Ovary (tissue), 9 donors: ENCODE data around the gene DNAJB11. TPM values are rescaled to one million over a fixed set of nuclear protein-coding genes. Genes with fewer than 3 reads are reported as not detected.

ENCODE experiments used
- DNase-seq, 5 donors: peaks; one replicate each; pipeline ENCODE4 v3.0.0-alpha.2; 2019 to 2020
- H3K27ac ChIP-seq, 2 donors: fragments of 200-600 bp; one replicate each; pipeline versions ENCODE4 v1.5.1 to v1.8.0; 2019 to 2022
- H3K27me3 ChIP-seq: fragments of 200-600 bp; one replicate; pipeline ENCODE4 v1.8.0; 2022
- H3K36me3 ChIP-seq: fragments of 200-600 bp; sonication (generic); one replicate; pipeline ENCODE4 v1.5.1; 2019
- H3K4me1 ChIP-seq: one replicate; pipeline ENCODE4 v1.8.1; 2013; ENCODE audit warnings: mild to moderate bottlenecking, moderate library complexity; ENCODE audit not compliant: insufficient read depth
- H3K4me3 ChIP-seq: fragments of 200-600 bp; sonication (generic); one replicate; pipeline ENCODE4 v1.5.1; 2017
- H3K9me3 ChIP-seq, 2 donors: fragments of 200-600 bp in 1 of 2; sonication (generic) in 1 of 2; one replicate each; pipeline versions ENCODE4 v1.5.1 to v1.8.1; 2013 to 2019; ENCODE audit warnings: mild to moderate bottlenecking in 1 of 2, moderate library complexity in 1 of 2
- CTCF ChIP-seq, 3 donors: fragments of 450-650 bp in 2 of 3; fragments of 200-600 bp in 1 of 3; IDR thresholded peaks; one replicate each; pipeline versions ENCODE4 v1.5.1 to v1.8.0; 2016 to 2022; ENCODE audit warnings: antibody characterized with exemption in 3 of 3, mild to moderate bottlenecking in 1 of 3
- EP300 ChIP-seq: sonication (generic); formaldehyde crosslinking; IDR thresholded peaks from one replicate; pipeline ENCODE4 v1.6.1; 2017; ENCODE audit warnings: antibody characterized with exemption
- POLR2A ChIP-seq: fragments of 450-650 bp; IDR thresholded peaks from one replicate; pipeline ENCODE4 v1.6.1; 2017; ENCODE audit warnings: antibody characterized with exemption, mild to moderate bottlenecking, moderate library complexity
- WGBS, 3 donors: extraction: QIAGEN DNeasy Blood & Tissue Kit in 1 of 3; methylation state at CpG; one replicate each; pipeline versions ENCODE4 v1.1.5 to v1.1.7; 2013 to 2017; 5-methylcytosine and 5-hydroxymethylcytosine counted together
- intact Hi-C, 4 donors: fragments of 100-400 bp; cut with DNase I; formaldehyde crosslinking; loops; one replicate each; pipeline versions ENCODE4 v1.11.0 to v1.15.1; 2022 to 2023
- polyA plus RNA-seq, 2 donors: library from polyadenylated mRNA; stranded (reverse); fragments of 200-250 nt in 1 of 2; fragments of 350-450 nt in 1 of 2; fragmentation: Illumina TruSeq in 1 of 2; extraction: RNeasy Lipid Tissue Mini Kit (QIAGEN cat#74804) in 1 of 2; gene quantifications; one replicate each; pipeline ENCODE4 v1.2.3, GENCODE V29; 2013 to 2014
- total RNA-seq, 7 donors: library from RNA; depleted of rRNA in 2 of 7; stranded (reverse); fragments of >200 nt in 2 of 7; fragmentation: NEBNext Ultra II Directional in 3 of 7; extraction: Animal tissue kit (Norgen Biotek cat#: 25700) in 3 of 7; gene quantifications; one replicate each; pipeline versions ENCODE4 v1.1.0 to v1.2.4, GENCODE V29; 2016 to 2023
- donor health status: DM: no; HTN: no; CAD: no; lungs with moderate emphysema.
- donor health status: DM: no; HTN: no; CAD: no.
- donor health status: Bipolar disorder and iron deficiency.
- donor health status: DM: yes; HTN: yes; CAD: no.
- donor health status: DM: no; HTN: no; CAD: no.
- donor health status: DM: yes; HTN: yes; CAD: no.

DNAJB11 gene
- total and polyA plus RNA-seq, 9 donors: 17.7 to 38.2 (median 23.8) TPM

GRCh38 chr3:186624598-186624997 is 54.1 kb downstream of the DNAJB11 start:
- H3K36me3 ChIP-seq: no peaks in the 10 kb centered on the region
- intact Hi-C loops: no loop called here
- no peaks in the 10 kb centered on the region for H3K9me3 ChIP-seq
- H3K27me3 ChIP-seq: no peaks in the 10 kb centered on the region
- TF ChIP-seq CTCF (IDR thresholded peaks at IDR 0.05) (no peak), EP300 (no peak), POLR2A (no peak)
- no peaks in the 10 kb centered on the region for H3K4me1 ChIP-seq
- no peak overlapping the region for H3K4me3 ChIP-seq
- no peak overlapping the region for H3K27ac ChIP-seq
- DNase-seq: no peak
- WGBS, 3 donors: 74 to 85% (median 74%) methylated on average over 4 of the region's 4 CpGs

GRCh38 chr3:186625600-186626042 is 55.1 kb downstream of the DNAJB11 start:
- Histone ChIP-seq H3K9me3 (no peaks in the 10 kb centered on the region), H3K4me3 (no peak overlapping the region), H3K27ac (no peak overlapping the region), H3K27me3 (no peaks in the 10 kb centered on the region), H3K4me1 (no peaks in the 10 kb centered on the region), H3K36me3 (no peaks in the 10 kb centered on the region)
- no peak for TF ChIP-seq EP300
- TF ChIP-seq CTCF (IDR thresholded peaks at IDR 0.05): no peak
- TF ChIP-seq POLR2A: no peak
- no peak for DNase-seq
- intact Hi-C loops: no loop called here
- WGBS, 3 donors: 60 to 82% (median 70%) methylated on average over 4 of the region's 4 CpGs

GRCh38 chr3:186626254-186626847 is 55.8 kb downstream of the DNAJB11 start:
- no peak for DNase-seq
- Histone ChIP-seq H3K9me3 (no peaks in the 10 kb centered on the region), H3K27me3 (no peaks in the 10 kb centered on the region), H3K27ac (no peak overlapping the region), H3K4me1 (no peaks in the 10 kb centered on the region), H3K4me3 (no peak overlapping the region), H3K36me3 (no peaks in the 10 kb centered on the region)
- intact Hi-C loops: no loop called here
- TF ChIP-seq CTCF (IDR thresholded peaks at IDR 0.05) (no peak), EP300 (no peak), POLR2A (no peak)
- 61 to 70% (median 63%) methylated on average over 7 of the region's 7 CpGs for WGBS, 3 donors

- Histone ChIP-seq H3K4me1 (no peaks in the 10 kb centered on the region), H3K27ac (no peak overlapping the region), H3K9me3 (no peaks in the 10 kb centered on the region), H3K4me3 (no peak overlapping the region), H3K27me3 (no peaks in the 10 kb centered on the region), H3K36me3 (no peaks in the 10 kb centered on the region)
- no peak for DNase-seq
- TF ChIP-seq POLR2A (no peak), CTCF (IDR thresholded peaks at IDR 0.05) (no peak), EP300 (no peak)
- intact Hi-C loops: no loop called here
- 59 to 80% (median 63%) methylated on average over 7 of the region's 7 CpGs for WGBS, 3 donors
Observed at GRCh38 chr3:186627852-186628414, 57.4 kb downstream of the DNAJB11 start.
